OCI-LY7 (cell line): ENCODE measurements around the gene LCP2. TPM values are rescaled to one million over a fixed set of nuclear protein-coding genes. Genes with fewer than 3 reads are reported as not detected.

Experiments used
- BruUV-seq: library from RNA; stranded (reverse); fragments of 400-500 nt; replicated peaks from 2 replicates; lab custom pipeline; 2021; lab: Mats Ljungman, UMichigan
- CTCF ChIA-PET: fragments of 300-600 bp; sonication (Branson Sonifier 250); formaldehyde crosslinking; loops from one replicate; lab custom pipeline; 2022; ENCODE audit warnings: antibody characterized with exemption; ENCODE audit not compliant: unreplicated experiment; lab: Charles Lee
- POLR2A ChIA-PET: fragments of 300-600 bp; sonication (Branson Sonifier 250); formaldehyde crosslinking; loops from one replicate; lab custom pipeline; 2022; ENCODE audit warnings: antibody characterized with exemption; lab: Charles Lee
- DNase-seq: peaks from one replicate; pipeline ENCODE4 v3.0.0-alpha.2; 2015; ENCODE audit warnings: low spot score
- H2AFZ ChIP-seq: fragments of 200-600 bp; sonication (generic), shearing (Covaris generic); 2 replicates; pipeline ENCODE4 v1.6.1; 2014; ENCODE audit warnings: mild to moderate bottlenecking, antibody characterized with exemption, low read length, moderate library complexity
- H3K27ac ChIP-seq: fragments of 200-600 bp; sonication (generic); 2 replicates; pipeline ENCODE4 v1.5.1; 2014; ENCODE audit warnings: mixed run types, low read depth, mild to moderate bottlenecking, moderate library complexity, low read length, inconsistent platforms; ENCODE audit not compliant: poor library complexity, severe bottlenecking
- H3K36me3 ChIP-seq: fragments of 200-600 bp; sonication (generic); 2 replicates; pipeline ENCODE4 v1.6.1; 2014; ENCODE audit warnings: mild to moderate bottlenecking, antibody characterized with exemption, low read length, moderate library complexity, mixed read lengths; ENCODE audit not compliant: insufficient read depth
- H3K4me1 ChIP-seq: fragments of 200-600 bp; sonication (generic); 2 replicates; pipeline ENCODE4 v1.5.1; 2014; ENCODE audit warnings: mild to moderate bottlenecking, low read length; ENCODE audit not compliant: insufficient read depth, poor library complexity, severe bottlenecking
- H3K4me2 ChIP-seq: fragments of 200-600 bp; sonication (generic); 2 replicates; pipeline ENCODE4 v1.6.1; 2014; ENCODE audit warnings: mild to moderate bottlenecking, low read length
- H3K4me3 ChIP-seq: fragments of 200-600 bp; sonication (generic); 2 replicates; pipeline ENCODE4 v1.5.1; 2014; ENCODE audit warnings: mild to moderate bottlenecking, low read depth, low read length; ENCODE audit not compliant: poor library complexity, severe bottlenecking
- H3K79me2 ChIP-seq: fragments of 200-600 bp; sonication (generic); 2 replicates; pipeline ENCODE4 v1.6.1; 2016; ENCODE audit warnings: low read depth, mild to moderate bottlenecking, low read length, moderate library complexity, mixed read lengths; ENCODE audit not compliant: insufficient read depth
- H3K9me2 ChIP-seq: fragments of 200-600 bp; sonication (generic); 2 replicates; pipeline ENCODE4 v1.6.1; 2016; ENCODE audit warnings: mild to moderate bottlenecking, low read length, mixed read lengths; ENCODE audit not compliant: insufficient read depth
- H3K9me3 ChIP-seq: fragments of 200-600 bp; sonication (generic); 2 replicates; pipeline ENCODE4 v1.6.1; 2014; ENCODE audit warnings: mild to moderate bottlenecking, mixed run types, low read length, mixed read lengths
- H4K20me1 ChIP-seq: fragments of 200-600 bp; sonication (generic); 2 replicates; pipeline ENCODE4 v1.6.1; 2014; ENCODE audit warnings: mild to moderate bottlenecking, antibody characterized with exemption, low read length, moderate library complexity, mixed read lengths; ENCODE audit not compliant: insufficient read depth
- CTCF ChIP-seq: fragments of 200-600 bp; sonication (generic); conservative IDR thresholded peaks from 2 replicates; pipeline ENCODE4 v1.5.1; 2014; ENCODE audit warnings: mild to moderate bottlenecking, antibody characterized with exemption, low read length, moderate library complexity, mixed read lengths
- EZH2phosphoT487 ChIP-seq: fragments of 200-600 bp; sonication (generic); IDR thresholded peaks from 2 replicates; pipeline ENCODE4 v1.6.1; 2018; ENCODE audit warnings: low read depth, borderline replicate concordance, mild to moderate bottlenecking, mixed run types, antibody characterized with exemption, low read length, moderate library complexity, mixed read lengths
- intact Hi-C: fragments of 100-400 bp; cut with micrococcal nuclease; formaldehyde crosslinking; loops from one replicate; pipeline ENCODE4 v1.10.0; 2022; ENCODE audit not compliant: unreplicated experiment
- total RNA-seq, 2 experiments: library from RNA; depleted of rRNA in 1 of 2; stranded (reverse); fragments of >200 nt in 1 of 2; shearing (Covaris generic) in 1 of 2; gene quantifications; 2 replicates each; pipeline ENCODE4 v1.2.3, GENCODE V29; 2014 to 2022

Gene LCP2
- total RNA-seq, 2 experiments from 2014 or later = 2.6 TPM; not detected in 1

- TF ChIP-seq EZH2phosphoT487 = no peak
- no peak for TF ChIP-seq CTCF
- peak overlapping the region; percentile 95 for H2AFZ ChIP-seq
- BruUV-seq = no TSS peak
- H3K9me2 ChIP-seq = no peaks in the 10 kb centered on the region
- no peaks in the 10 kb centered on the region for H3K36me3 ChIP-seq
- H3K79me2 ChIP-seq = no peaks in the 10 kb centered on the region
- peak overlapping the region; percentile 57 for H3K4me2 ChIP-seq
- H3K27ac ChIP-seq = peak overlapping the region; percentile 20
- DNase-seq = no peak
- no peaks in the 10 kb centered on the region for H3K9me3 ChIP-seq
- H4K20me1 ChIP-seq = no peaks in the 10 kb centered on the region
- peak overlapping the region; percentile 34 for H3K4me3 ChIP-seq
- ChIA-PET CTCF (interaction anchor here (0.6 to 1.4 kb wide), 2 partner anchors 58 to 62 kb away, joined by 3 to 5 read pairs; no protein-coding TSS in a partner anchor), POLR2A (interaction anchor here (0.8 to 0.9 kb wide), 2 partner anchors 9 to 23 kb away, joined by 4 to 5 read pairs; no protein-coding TSS in a partner anchor)
- intact Hi-C loops = loop anchor here (2.0 kb wide), 1 partner anchor 52 kb away; no protein-coding TSS in a partner anchor
- peaks cover 47% of the 10 kb centered on the region for H3K4me1 ChIP-seq
These were observed 33.0 kb upstream of the LCP2 start for GRCh38 chr5:170330568-170331054.

- Histone ChIP-seq H3K27ac (no peak overlapping the region), H3K9me3 (no peaks in the 10 kb centered on the region), H3K4me3 (no peak overlapping the region), H2AFZ (no peak overlapping the region), H3K36me3 (no peaks in the 10 kb centered on the region), H4K20me1 (no peaks in the 10 kb centered on the region), H3K9me2 (no peaks in the 10 kb centered on the region), H3K79me2 (no peaks in the 10 kb centered on the region), H3K4me1 (peaks cover 47% of the 10 kb centered on the region), H3K4me2 (no peak overlapping the region)
- BruUV-seq = no TSS peak
- no peak for DNase-seq
- TF ChIP-seq EZH2phosphoT487 = no peak
- no peak for TF ChIP-seq CTCF
- CTCF ChIA-PET = no interaction called here
- POLR2A ChIA-PET = no interaction called here
- intact Hi-C loops = no loop called here
These were observed 31.9 kb upstream of the LCP2 start for GRCh38 chr5:170329524-170329923.

- Histone ChIP-seq H3K4me2 (no peak overlapping the region), H3K27ac (no peak overlapping the region), H3K4me3 (no peak overlapping the region), H3K9me3 (no peaks in the 10 kb centered on the region), H3K4me1 (peaks cover 38% of the 10 kb centered on the region), H3K9me2 (no peaks in the 10 kb centered on the region), H3K36me3 (no peaks in the 10 kb centered on the region), H3K79me2 (no peaks in the 10 kb centered on the region), H2AFZ (peak overlapping the region; percentile 47; the same call in 1 of the 2 replicates), H4K20me1 (no peaks in the 10 kb centered on the region)
- POLR2A ChIA-PET = interaction anchor here (0.9 kb wide), 1 partner anchor 36 kb away, joined by 3 read pairs; no protein-coding TSS in a partner anchor
- BruUV-seq = no TSS peak
- intact Hi-C loops = no loop called here
- TF ChIP-seq EZH2phosphoT487 (no peak), CTCF (no peak)
- no peak for DNase-seq
- CTCF ChIA-PET = no interaction called here
These were observed 30.3 kb upstream of the LCP2 start for GRCh38 chr5:170327829-170328228.
